NCI-H187 (cell line): ENCODE measurements around the gene ATP8A2.

Source experiments
- DNase-seq, 2 experiments: peaks; one replicate each; lab custom pipeline; 2025; lab: John Stamatoyannopoulos, UW

Gene ATP8A2

GRCh38 chr13:25684491-25684890, 312.7 kb downstream of the ATP8A2 start:
- no peak for DNase-seq

GRCh38 chr13:25686831-25687470, 315.2 kb downstream of the ATP8A2 start:
- DNase-seq = peak; percentile 19 to 33

- DNase-seq = no peak
Measured at GRCh38 chr13:25687471-25688225, 315.9 kb downstream of the ATP8A2 start.

GRCh38 chr13:25688536-25688935, 316.8 kb downstream of the ATP8A2 start:
- DNase-seq = no peak

- no peak for DNase-seq
Measured at GRCh38 chr13:25689539-25689938, 317.8 kb downstream of the ATP8A2 start.

- DNase-seq = no peak
Measured at GRCh38 chr13:25690582-25690981, 318.8 kb downstream of the ATP8A2 start.

- DNase-seq = no peak
Measured at GRCh38 chr13:25691654-25692053, 319.9 kb downstream of the ATP8A2 start.

- no peak for DNase-seq
Measured at GRCh38 chr13:25692099-25692498, 320.3 kb downstream of the ATP8A2 start.

GRCh38 chr13:25699056-25699455, 327.3 kb downstream of the ATP8A2 start:
- no peak for DNase-seq

- DNase-seq = no peak
Measured at GRCh38 chr13:25699600-25699999, 327.8 kb downstream of the ATP8A2 start.

GRCh38 chr13:25701304-25701703, 329.5 kb downstream of the ATP8A2 start:
- no peak for DNase-seq

GRCh38 chr13:25702386-25702785, 330.6 kb downstream of the ATP8A2 start:
- DNase-seq = no peak

GRCh38 chr13:25707726-25708125, 336.0 kb downstream of the ATP8A2 start:
- no peak for DNase-seq

GRCh38 chr13:25708268-25708667, 336.5 kb downstream of the ATP8A2 start:
- no peak for DNase-seq

GRCh38 chr13:25709088-25709487, 337.3 kb downstream of the ATP8A2 start:
- DNase-seq = no peak

- no peak for DNase-seq
Measured at GRCh38 chr13:25715760-25716159, 344.0 kb downstream of the ATP8A2 start.

GRCh38 chr13:25717666-25718197, 346.0 kb downstream of the ATP8A2 start:
- no peak for DNase-seq

- DNase-seq = no peak
Measured at GRCh38 chr13:25719666-25720065, 347.9 kb downstream of the ATP8A2 start.

GRCh38 chr13:25722893-25723292, 351.1 kb downstream of the ATP8A2 start:
- no peak for DNase-seq

GRCh38 chr13:25725104-25725503, 353.3 kb downstream of the ATP8A2 start:
- no peak for DNase-seq

- DNase-seq = no peak
Measured at GRCh38 chr13:25727250-25727649, 355.5 kb downstream of the ATP8A2 start.

GRCh38 chr13:25727810-25728209, 356.0 kb downstream of the ATP8A2 start:
- DNase-seq = no peak

- no peak for DNase-seq
Measured at GRCh38 chr13:25729201-25729600, 357.4 kb downstream of the ATP8A2 start.
